GM10847 (cell line): Measurements from ENCODE around the gene FAAH.
A peak's percentile ranks its signal among the peaks of the same experiment; 100 is the strongest.

Source experiments
- POLR2A ChIP-seq: IDR thresholded peaks from 2 replicates; pipeline ENCODE4 v1.6.1; 2011; ENCODE audit not compliant: insufficient read length; ENCODE audit errors: extremely low read depth

The FAAH gene

GRCh38 chr1:46394108-46394871, at the start of gene FAAH:
TSS of gene FAAH (plus strand) at chr1:46394317. CDS start at chr1:46394349, 32 bp downstream.
- peak; percentile 54 for TF ChIP-seq POLR2A

- TF ChIP-seq POLR2A: no peak
These were observed 49.6 kb upstream of the FAAH start for GRCh38 chr1:46344481-46344880.

- no peak for TF ChIP-seq POLR2A
These were observed 48.8 kb upstream of the FAAH start for GRCh38 chr1:46345281-46345680.

GRCh38 chr1:46352363-46352762, 41.8 kb upstream of the FAAH start:
- TF ChIP-seq POLR2A: no peak

- TF ChIP-seq POLR2A: no peak
These were observed 32.0 kb upstream of the FAAH start for GRCh38 chr1:46362158-46362557.

GRCh38 chr1:46363121-46363520, 31.0 kb upstream of the FAAH start:
- no peak for TF ChIP-seq POLR2A

- no peak for TF ChIP-seq POLR2A
These were observed 29.5 kb upstream of the FAAH start for GRCh38 chr1:46364612-46365011.

- TF ChIP-seq POLR2A: no peak
These were observed 27.0 kb upstream of the FAAH start for GRCh38 chr1:46367072-46367471.

- TF ChIP-seq POLR2A: no peak
These were observed 25.3 kb upstream of the FAAH start for GRCh38 chr1:46368791-46369190.

- no peak for TF ChIP-seq POLR2A
These were observed 24.4 kb upstream of the FAAH start for GRCh38 chr1:46369542-46370213.

- no peak for TF ChIP-seq POLR2A
These were observed 23.9 kb upstream of the FAAH start for GRCh38 chr1:46370214-46370633.

- TF ChIP-seq POLR2A: no peak
These were observed 21.7 kb upstream of the FAAH start for GRCh38 chr1:46372431-46372830.

- no peak for TF ChIP-seq POLR2A
These were observed 14.1 kb upstream of the FAAH start for GRCh38 chr1:46379996-46380395.

GRCh38 chr1:46380508-46380907, 13.6 kb upstream of the FAAH start:
- no peak for TF ChIP-seq POLR2A

GRCh38 chr1:46393510-46393909, 607 bp upstream of the FAAH start:
- TF ChIP-seq POLR2A: no peak

GRCh38 chr1:46394872-46395465, 852 bp downstream of the FAAH start:
- no peak for TF ChIP-seq POLR2A

GRCh38 chr1:46396441-46397398, 2.6 kb downstream of the FAAH start:
- no peak for TF ChIP-seq POLR2A
